Stimulated activated CD4-positive, alpha-beta T cell treated with anti-CD3 and anti-CD28 coated beads, Interleukin-12 subunit alpha, Interleukin-12 subunit beta, amount 100 ng/mL, for 48 hours (primary cell): ENCODE measurements around the gene ARPC2.

Experiments used
- DNase-seq, 3 donors: peaks; one replicate each; pipeline ENCODE4 v3.0.0-alpha.2; 2020; ENCODE audit warnings: low read depth in 2 of 3, low spot score in 1 of 3

Gene ARPC2

DNA sequence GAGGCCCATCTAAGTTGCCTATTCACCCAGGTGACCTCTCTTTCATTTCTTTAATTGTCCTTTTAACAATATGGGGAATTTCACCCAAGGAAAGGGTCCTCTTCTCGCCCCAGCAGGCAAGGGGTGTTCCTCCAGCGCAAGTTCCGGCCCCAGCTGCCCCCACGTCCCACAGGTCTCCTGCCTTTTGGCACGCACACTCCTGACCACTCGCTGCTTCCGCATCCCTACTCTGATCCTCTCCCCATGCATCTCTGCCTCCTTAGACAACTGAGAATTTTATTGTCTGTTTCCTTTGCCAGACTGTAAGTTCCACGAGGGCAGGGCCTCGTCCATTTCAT is 684 bp upstream of the ARPC2 start:
- no peak for DNase-seq

DNA sequence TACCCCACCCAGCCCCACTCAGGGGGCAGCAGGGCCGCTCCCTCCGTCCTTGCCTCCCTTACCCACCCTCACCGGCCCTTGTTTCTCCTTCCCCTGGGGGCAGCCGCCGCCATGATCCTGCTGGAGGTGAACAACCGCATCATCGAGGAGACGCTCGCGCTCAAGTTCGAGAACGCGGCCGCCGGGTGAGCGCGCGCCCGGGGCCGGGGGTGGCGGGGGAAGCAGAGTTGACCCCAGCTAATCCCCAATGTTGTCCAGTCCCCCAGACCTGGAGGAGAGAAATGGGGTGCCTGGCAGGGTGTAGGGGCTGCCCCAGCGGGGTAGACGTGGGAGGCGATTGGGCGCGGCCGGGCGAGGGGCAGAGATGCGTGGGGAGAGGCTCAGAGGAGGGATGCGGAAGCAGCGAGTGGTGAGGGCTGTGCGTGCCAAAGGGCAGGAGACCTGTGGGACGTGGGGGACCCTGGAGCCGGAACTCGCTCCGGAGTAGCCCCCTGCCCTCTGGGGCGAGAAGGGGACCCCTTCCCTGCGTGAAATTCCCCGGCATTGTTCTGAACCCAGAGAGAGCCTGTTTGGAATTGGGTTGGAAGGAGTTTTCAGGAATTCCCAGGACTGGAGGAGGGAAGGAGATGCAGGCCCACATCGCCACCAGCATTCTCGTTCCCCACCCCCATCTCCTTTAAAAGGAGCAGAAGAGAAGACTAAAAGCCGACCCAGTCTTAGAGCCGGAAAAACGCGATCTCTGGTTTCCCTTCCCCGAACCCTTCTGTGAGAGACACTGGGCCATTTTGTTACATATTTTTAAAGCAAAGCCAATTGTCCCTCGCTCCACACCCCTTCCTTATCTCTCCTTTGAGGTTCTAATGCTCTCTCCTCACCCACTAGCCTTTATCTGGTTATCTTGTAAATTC is 625 bp downstream of the ARPC2 start:
- peak; percentile 50 to 69 (median 50) for DNase-seq

DNA sequence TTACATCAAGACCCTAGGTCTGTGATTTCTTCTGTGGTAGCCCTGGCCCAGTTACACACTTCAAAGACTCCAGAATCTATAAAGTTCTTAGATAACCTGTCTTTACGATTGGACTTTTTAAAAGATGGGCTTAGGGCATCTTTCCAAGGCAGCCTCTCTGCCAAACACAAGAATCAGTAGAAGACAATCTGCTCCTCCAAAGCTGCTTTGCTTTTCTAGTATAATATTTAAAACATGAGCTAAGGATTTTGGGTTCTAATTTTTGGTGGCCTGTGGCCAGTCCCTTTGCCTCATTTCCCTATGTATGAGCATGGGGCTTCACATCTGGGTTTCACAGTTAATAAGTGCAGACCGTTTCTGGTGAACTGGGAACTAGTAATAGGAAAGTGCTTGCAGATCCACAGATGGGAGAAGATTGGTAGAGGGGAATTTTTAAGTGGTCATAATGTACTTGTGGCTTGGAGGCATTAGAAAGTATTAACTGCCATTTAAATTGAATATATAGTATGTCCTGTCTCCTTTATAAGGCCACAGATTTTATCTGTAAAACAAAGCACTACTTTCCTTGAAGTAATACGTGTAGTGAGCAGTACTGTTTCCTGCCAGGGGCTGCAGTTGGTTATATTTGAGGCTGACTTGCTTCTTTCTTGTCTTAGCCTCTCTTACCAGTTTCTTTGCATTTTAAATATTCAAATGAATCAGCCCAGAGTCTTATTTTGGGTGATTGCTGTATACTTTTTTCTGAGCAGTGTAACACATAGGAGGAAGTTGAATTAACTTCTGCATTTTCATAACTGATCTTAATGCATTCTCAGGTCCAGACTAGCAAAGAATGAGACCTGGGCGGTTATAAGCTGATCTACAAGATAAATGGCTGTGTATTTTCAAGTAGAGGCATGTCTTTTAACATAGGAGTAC is 1.5 kb downstream of the ARPC2 start:
- DNase-seq: no peak

GRCh38 chr2:218219934-218220333 is 2.9 kb downstream of the ARPC2 start:
- DNase-seq: no peak

DNA sequence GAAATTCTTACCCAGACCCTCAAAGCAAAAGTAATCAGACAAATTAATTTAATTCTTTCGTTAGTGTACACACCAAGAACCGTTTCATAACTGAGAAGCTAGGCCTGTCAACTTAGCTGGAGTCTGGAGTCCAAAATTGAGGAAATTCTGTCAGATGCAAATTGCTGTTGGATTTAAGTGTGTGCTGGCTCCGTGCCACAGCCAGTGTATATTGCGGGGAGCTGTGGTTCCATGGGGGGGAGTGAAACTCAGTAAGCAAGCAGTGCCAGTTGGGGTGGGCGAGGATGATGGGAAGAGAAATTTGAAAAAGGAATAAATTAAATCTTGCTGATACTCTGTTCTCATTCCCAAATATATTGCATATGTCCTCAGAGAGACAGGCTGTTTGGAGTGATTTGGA is 4.0 kb downstream of the ARPC2 start:
- DNase-seq: no peak

DNA sequence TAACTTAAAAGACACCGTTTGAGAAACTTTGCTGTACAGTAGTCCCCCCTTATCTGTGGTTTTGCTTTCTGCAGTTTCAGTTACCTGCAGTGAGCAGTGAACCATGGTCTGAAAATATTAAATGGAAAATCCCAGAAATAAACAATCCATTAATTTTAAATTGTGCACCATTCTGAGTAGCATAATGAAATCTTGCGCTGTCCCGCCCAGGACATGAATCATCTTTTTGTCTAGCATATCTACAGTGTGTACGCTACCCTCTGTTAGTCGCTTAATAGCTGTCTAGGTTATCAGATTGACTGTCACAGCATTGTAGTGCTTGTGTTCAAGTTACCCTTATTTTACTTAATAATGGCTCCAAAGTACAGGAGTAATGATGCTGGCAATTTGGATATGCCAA is 6.1 kb downstream of the ARPC2 start:
- DNase-seq: no peak

DNA sequence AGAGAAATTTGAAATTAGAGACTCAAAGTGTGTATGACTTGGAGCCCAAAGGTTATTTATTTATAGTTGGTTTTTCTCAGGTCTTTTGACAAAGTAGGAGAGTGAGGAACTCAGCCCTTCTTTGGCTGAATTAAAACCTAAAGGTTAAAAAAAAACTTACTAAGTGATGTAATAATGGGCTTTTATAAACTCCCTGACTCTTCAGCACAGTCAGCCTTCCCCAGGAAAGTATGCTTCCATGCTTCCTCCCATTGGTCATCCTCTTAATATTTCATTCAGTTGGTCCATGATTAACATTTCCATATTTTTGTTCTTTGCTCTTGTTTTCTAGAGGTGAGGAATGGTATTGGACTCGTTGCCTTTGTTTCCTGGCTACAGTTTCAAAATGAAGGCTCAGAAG is 7.2 kb downstream of the ARPC2 start:
- DNase-seq: no peak

GRCh38 chr2:218226903-218227302 is 9.9 kb downstream of the ARPC2 start:
- DNase-seq: no peak

DNA sequence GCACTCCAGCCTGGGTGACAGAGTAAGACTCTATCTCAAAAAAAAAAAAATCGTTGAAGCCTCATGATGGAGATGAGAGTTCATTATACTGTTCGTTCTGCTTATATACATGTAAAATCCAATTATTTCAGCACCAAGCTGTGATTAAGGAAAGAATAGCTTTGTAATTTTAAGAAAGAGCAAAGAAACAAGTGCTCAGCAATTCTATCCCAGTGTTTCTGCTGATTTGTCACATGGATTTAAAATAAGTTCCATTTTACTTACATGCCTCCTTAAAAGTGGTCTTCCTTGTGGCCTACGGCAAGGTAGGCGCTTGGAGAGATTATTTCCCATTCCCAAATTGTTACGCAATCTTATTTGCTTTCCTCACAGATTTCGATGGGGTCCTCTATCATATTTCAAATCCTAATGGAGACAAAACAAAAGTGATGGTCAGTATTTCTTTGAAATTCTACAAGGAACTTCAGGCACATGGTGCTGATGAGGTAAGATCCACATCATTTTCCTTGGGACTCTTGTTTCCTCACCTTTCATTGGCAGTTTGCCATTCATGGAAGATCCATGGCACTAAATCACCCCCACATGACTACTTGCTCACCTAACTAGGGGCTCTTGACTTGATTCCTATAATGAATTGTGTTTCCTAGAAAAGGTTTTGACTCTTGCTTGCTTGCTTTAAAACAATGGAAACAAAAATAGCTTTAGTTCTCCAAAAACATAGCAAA is 11.5 kb downstream of the ARPC2 start:
- no peak for DNase-seq

DNA sequence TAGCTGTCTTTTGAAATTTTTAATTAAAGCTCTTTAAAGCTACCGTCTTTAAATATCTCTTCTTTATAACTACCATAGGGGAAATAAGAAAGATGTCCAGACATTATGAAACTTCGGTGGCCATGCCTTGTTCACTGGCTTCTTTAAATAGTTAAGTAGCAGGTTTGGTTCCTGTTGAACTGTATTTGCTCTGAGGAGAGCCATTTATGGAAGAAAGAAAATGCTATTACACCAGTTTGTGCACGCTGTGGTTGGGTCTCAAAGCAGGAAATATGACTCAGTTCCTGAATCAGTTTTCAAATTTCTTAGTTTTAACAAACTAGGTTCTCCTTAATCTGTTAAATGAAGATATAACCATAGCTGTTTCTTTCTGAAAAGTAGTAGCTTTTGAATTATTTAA is 12.2 kb downstream of the ARPC2 start:
- DNase-seq: peak in 1 of 3 donors; percentile 37

- DNase-seq: no peak
Observed at GRCh38 chr2:218229851-218230250, 12.9 kb downstream of the ARPC2 start.

GRCh38 chr2:218230882-218231281 is 13.9 kb downstream of the ARPC2 start:
- peak in 1 of 3 donors; percentile 28 for DNase-seq

GRCh38 chr2:218233543-218233942 is 16.6 kb downstream of the ARPC2 start:
- no peak for DNase-seq

DNA sequence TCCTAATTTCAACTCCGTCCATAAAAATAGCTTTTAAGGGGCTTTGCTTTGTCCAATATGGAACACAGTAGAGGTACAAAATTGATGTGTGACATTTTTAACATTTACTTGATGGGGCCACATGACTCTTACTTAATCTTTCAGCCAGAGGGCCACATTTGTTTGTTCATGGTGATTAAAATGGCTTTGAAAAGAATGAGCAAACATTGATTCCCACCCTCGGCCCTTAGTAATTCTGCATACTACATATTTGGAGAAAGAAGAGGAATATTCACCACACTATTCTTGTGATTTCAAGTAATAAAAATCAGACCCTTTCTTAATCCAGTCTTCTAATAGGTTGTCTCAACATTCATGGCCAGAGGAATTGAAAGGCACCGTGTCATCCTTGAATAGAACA is 17.5 kb downstream of the ARPC2 start:
- no peak for DNase-seq

DNA sequence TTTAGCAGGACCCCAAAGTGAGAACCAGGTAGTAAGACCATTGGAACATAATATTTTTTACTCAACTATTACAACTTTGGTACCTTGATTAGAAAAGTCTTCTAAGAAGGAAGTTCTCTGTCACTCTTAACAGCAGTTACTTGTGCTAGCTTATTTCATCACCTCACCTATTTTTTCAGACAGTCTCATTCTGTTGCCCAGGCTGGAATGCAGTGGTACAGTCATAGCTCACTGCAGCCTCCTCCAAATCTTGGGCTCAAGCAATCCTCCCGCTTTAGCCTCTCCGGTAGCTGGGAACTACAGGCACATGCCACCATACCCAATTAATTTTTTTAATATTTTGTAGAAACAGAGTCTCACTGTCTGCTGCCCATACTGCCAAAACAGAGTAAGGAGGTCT is 18.0 kb downstream of the ARPC2 start:
- DNase-seq: no peak

DNA sequence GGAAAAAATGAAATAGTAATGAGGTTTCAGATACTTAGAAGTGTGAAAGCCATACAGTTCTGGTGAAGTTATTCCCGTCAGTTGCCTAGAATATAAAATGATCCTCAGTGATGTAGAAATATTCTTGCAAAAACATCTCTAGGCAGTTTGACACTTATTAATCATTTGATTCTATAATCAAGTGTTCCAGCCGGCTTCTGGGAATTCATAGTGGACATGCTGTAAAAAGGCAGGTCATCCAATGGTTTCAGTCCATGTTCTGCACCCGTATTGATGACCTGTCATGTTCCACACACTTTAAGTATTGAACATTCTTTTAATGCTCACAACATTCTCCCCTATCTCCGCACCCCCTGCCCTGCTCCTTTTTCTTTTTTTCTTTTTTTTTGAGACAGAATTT is 19.8 kb downstream of the ARPC2 start:
- DNase-seq: no peak

DNA sequence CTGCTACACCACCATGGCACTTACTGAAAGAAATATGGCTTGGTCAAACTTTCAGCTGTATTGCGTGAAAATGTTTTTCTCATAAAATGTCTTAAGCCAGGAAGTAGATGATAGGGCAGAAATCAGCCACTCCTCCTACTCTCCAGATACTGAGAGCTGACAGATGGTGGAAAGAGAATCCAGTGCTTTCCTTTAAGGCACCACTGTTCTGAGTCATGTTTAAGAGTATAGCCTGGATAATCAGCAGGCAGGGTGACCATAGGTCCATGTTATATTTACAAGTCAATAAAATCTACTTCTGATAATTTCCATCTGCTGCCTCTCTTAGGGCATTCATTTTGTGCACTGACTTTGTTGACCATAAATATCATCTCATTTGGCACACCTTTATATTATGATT is 21.9 kb downstream of the ARPC2 start:
- DNase-seq: no peak

DNA sequence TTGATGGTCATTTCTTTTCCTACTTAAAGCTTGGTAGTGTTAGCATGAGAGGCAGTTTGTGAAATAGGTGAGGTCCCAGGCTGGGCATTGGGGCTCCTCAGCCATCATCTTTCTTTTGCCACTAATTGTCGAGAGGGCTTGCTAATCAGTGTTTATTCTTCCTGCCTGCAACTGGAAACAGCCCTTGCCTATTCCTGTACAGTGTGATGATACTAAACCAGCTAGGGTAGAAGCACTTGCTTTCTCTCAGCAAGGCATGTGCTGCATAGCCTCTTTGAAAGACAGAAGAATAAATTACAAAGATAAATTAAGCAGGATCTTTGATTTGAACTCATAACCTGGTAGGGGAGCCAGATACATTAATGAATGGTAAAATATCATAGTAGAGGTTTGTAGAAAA is 27.2 kb downstream of the ARPC2 start:
- no peak for DNase-seq

- no peak for DNase-seq
Observed at GRCh38 chr2:218244665-218245064, 27.7 kb downstream of the ARPC2 start.

- no peak for DNase-seq
Observed at GRCh38 chr2:218245214-218245613, 28.2 kb downstream of the ARPC2 start.

DNA sequence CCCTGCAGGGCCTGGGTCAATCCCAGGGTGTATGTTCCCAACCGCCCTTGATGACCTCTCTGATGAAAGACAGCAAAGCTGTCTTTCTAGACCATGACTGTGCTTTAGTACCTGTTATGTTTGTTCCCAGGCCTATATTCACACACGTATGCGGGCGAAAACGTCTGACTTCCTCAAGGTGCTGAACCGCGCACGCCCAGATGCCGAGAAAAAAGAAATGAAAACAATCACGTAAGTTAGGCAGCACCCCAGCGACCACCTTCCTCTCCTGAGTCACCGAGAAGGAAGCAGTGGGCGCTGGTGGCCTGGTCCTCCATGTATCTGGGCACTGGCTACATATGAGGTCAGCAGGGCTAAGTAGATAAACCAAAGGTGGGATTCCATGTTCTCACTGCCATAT is 32.7 kb downstream of the ARPC2 start:
- no peak for DNase-seq
